K562 (cell line): Measurements from ENCODE around the gene ACSL5. TPM values are rescaled to one million over a fixed set of nuclear protein-coding genes. Genes with fewer than 3 reads are reported as not detected.
A peak's percentile ranks its signal among the peaks of the same experiment; 100 is the strongest.

Experiments
- ATF1 ChIP-seq, 2 experiments: fragments of 450-650 bp in 1 of 2; IDR thresholded peaks; 2 replicates each; pipeline ENCODE4 v1.6.1; 2016; ENCODE audit warnings: missing compliant biosample characterization in 1 of 2, missing genetic modification characterization in 1 of 2
- CBX1 ChIP-seq: sonication (generic); IDR thresholded peaks from 2 replicates; pipeline ENCODE4 v1.6.1; 2016; ENCODE audit warnings: antibody characterized with exemption, low read depth, mild to moderate bottlenecking
- CHD4 ChIP-seq: fragments of 200-600 bp; sonication (generic); IDR thresholded peaks from 3 replicates; pipeline ENCODE4 v1.6.1; 2012; ENCODE audit warnings: low read depth, mild to moderate bottlenecking, mixed read lengths, low read length, inconsistent platforms; ENCODE audit not compliant: insufficient read depth, insufficient replicate concordance, poor library complexity, severe bottlenecking
- ELF1 ChIP-seq: fragments of 200-800 bp; sonication (Bioruptor generic); IDR thresholded peaks from 2 replicates; pipeline ENCODE4 v1.6.1; 2016; ENCODE audit warnings: missing genetic modification characterization, missing compliant biosample characterization
- HNRNPK ChIP-seq: fragments of 200-400 bp; formaldehyde crosslinking; IDR thresholded peaks from one replicate; pipeline ENCODE4 v1.6.1; 2018; ENCODE audit warnings: mild to moderate bottlenecking, low read depth, low read length; ENCODE audit not compliant: poor library complexity, severe bottlenecking
- LEF1 ChIP-seq: fragments of 450-650 bp; IDR thresholded peaks from 2 replicates; pipeline ENCODE4 v1.6.1; 2016; ENCODE audit warnings: mild to moderate bottlenecking
- NFRKB ChIP-seq: fragments of 450-650 bp; IDR thresholded peaks from 2 replicates; pipeline ENCODE4 v1.6.1; 2016; ENCODE audit warnings: low read depth
- PML ChIP-seq: IDR thresholded peaks from 2 replicates; pipeline ENCODE4 v1.6.1; 2012; ENCODE audit warnings: low read length, inconsistent platforms
- SIN3B ChIP-seq: fragments of 450-650 bp; IDR thresholded peaks from 2 replicates; pipeline ENCODE4 v1.6.1; 2017; ENCODE audit warnings: low read depth, mild to moderate bottlenecking, moderate library complexity
- SIRT6 ChIP-seq: IDR thresholded peaks from one replicate; pipeline ENCODE4 v1.6.1; 2012; ENCODE audit warnings: low read depth, mild to moderate bottlenecking, control low read depth, inconsistent platforms, low read length, moderate library complexity
- SMARCB1 ChIP-seq: IDR thresholded peaks from 2 replicates; pipeline ENCODE4 v1.6.1; 2011; ENCODE audit warnings: improper control_type of control experiment, low read depth; ENCODE audit not compliant: insufficient read length
- TAF7 ChIP-seq: fragments of 450-650 bp; IDR thresholded peaks from 2 replicates; pipeline ENCODE4 v1.6.1; 2016; ENCODE audit warnings: missing genetic modification characterization, missing compliant biosample characterization
- TRIM24 ChIP-seq, 2 experiments: fragments of 450-650 bp; IDR thresholded peaks; 2 replicates each; pipeline ENCODE4 v1.6.1; 2016
- ZFX ChIP-seq: sonication (generic); formaldehyde crosslinking; IDR thresholded peaks from 2 replicates; pipeline ENCODE4 v1.8.0; 2022; ENCODE audit warnings: mild to moderate bottlenecking, missing genetic modification reagents, moderate library complexity
- ZNF644 ChIP-seq: fragments of 200-800 bp; sonication (Bioruptor generic); IDR thresholded peaks from 2 replicates; pipeline ENCODE4 v1.6.1; 2016; ENCODE audit warnings: low read depth, missing genetic modification characterization, missing compliant biosample characterization
- polyA plus RNA-seq, 8 experiments: library from polyadenylated mRNA; depleted of rRNA in 4 of 8; stranded (reverse) in 5 of 8; unstranded in 3 of 8; fragments of >200 nt; fragmentation: Nextera tagmentation in 2 of 8; fragmentation: Illumina TruSeq in 1 of 8; extraction: Ambion mirVana in 2 of 8; extraction: Trizol in 1 of 8; gene quantifications; 2 replicates each; pipeline versions ENCODE4 v1.2.1 to v1.2.3, GENCODE V29; 2011 to 2014; ENCODE audit warnings: inconsistent platforms in 1 of 8, missing spikeins in 1 of 8
- total RNA-seq, 7 experiments: library from RNA; depleted of rRNA in 6 of 7; stranded (reverse); fragments of >200 nt in 6 of 7; fragmentation: Illumina TruSeq in 2 of 7; extraction: Trizol in 2 of 7; gene quantifications; 2 replicates each; pipeline versions ENCODE4 v1.2.1 to v1.2.3, GENCODE V29; 2011 to 2021; ENCODE audit warnings: low replicate concordance in 1 of 7
- TF ChIP-seq, protein P1 (sequence below): fragments of 450-650 bp; IDR thresholded peaks from 2 replicates; pipeline ENCODE4 v1.6.1; 2016
- TF ChIP-seq, protein P2 (sequence below): fragments of 250-450 bp; sonication (Bioruptor Pico); IDR thresholded peaks from 2 replicates; pipeline ENCODE4 v1.5.0; 2020; ENCODE audit warnings: mild to moderate bottlenecking, borderline replicate concordance
- TF ChIP-seq, protein P3 (sequence below): fragments of 450-650 bp; IDR thresholded peaks from 2 replicates; pipeline ENCODE4 v1.6.1; 2017; ENCODE audit warnings: mild to moderate bottlenecking, moderate library complexity
- TF ChIP-seq, protein P4 (sequence below): fragments of 250-450 bp; sonication (Bioruptor Pico); IDR thresholded peaks from 2 replicates; pipeline ENCODE4 v1.5.0; 2020; ENCODE audit warnings: mild to moderate bottlenecking
- TF ChIP-seq, protein P5 (sequence below): IDR thresholded peaks from 2 replicates; pipeline ENCODE4 v1.6.1; 2016; ENCODE audit warnings: missing genetic modification characterization, missing compliant biosample characterization

ACSL5 gene
- total and polyA plus RNA-seq, 9 of the 15 experiments (the other 6 are each of a cell fraction or from before 2014, with no cell fraction given): 0.19 to 1.4 (median 0.55) TPM

DNA sequence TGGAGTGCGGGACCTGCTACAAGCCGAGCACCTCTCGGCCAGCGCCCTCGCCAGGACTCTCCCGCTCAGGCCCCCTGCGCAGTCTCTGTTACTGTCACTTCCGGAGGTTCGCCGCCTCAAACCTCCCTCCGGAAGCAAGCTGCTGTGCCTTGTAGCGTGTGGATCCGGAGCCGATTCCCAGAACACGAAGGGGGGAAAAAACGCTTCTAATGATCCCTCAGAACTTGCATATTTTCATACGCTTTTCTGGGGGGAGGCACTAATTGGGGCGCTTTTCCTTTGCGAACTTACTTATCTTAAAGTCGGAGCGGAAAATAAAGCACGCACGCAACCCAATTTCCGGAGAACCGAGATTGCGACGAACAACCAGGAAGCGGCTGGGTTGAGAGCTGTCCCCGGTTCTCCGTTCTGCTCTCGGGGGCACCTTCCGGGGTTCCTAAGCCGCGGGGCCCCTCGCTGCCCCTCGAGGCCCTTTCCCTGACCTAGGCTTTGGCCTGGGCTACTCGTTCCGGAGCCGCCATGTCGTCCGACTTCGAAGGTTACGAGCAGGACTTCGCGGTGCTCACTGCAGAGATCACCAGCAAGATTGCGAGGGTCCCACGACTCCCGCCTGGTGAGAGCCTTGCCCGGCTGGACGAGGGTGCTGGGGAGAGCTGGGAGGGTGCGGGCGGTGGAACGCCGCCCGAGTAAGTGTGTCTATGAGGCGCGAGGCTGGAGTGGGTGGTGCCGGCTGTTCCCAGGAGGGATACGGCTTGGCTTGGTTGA is 73.1 kb downstream of the ACSL5 start, which contains the start of the genes VTI1A and ZDHHC6 (continued):
- no peak for TF ChIP-seq HNRNPK
- no peak for TF ChIP-seq SMARCB1
- peak; percentile 98 for TF ChIP-seq ELF1 (tag)
- peak; percentile 60; the same call in 1 of the 2 replicates for TF ChIP-seq LEF1
- TF ChIP-seq, protein P1, sequence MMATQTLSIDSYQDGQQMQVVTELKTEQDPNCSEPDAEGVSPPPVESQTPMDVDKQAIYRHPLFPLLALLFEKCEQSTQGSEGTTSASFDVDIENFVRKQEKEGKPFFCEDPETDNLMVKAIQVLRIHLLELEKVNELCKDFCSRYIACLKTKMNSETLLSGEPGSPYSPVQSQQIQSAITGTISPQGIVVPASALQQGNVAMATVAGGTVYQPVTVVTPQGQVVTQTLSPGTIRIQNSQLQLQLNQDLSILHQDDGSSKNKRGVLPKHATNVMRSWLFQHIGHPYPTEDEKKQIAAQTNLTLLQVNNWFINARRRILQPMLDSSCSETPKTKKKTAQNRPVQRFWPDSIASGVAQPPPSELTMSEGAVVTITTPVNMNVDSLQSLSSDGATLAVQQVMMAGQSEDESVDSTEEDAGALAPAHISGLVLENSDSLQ: no peak; the same call in 1 of the 2 replicates
- peak; percentile 95 for TF ChIP-seq SIN3B
- TF ChIP-seq, protein P2, sequence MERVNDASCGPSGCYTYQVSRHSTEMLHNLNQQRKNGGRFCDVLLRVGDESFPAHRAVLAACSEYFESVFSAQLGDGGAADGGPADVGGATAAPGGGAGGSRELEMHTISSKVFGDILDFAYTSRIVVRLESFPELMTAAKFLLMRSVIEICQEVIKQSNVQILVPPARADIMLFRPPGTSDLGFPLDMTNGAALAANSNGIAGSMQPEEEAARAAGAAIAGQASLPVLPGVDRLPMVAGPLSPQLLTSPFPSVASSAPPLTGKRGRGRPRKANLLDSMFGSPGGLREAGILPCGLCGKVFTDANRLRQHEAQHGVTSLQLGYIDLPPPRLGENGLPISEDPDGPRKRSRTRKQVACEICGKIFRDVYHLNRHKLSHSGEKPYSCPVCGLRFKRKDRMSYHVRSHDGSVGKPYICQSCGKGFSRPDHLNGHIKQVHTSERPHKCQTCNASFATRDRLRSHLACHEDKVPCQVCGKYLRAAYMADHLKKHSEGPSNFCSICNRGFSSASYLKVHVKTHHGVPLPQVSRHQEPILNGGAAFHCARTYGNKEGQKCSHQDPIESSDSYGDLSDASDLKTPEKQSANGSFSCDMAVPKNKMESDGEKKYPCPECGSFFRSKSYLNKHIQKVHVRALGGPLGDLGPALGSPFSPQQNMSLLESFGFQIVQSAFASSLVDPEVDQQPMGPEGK (CRISPR knock-in tag): no peak
- TF ChIP-seq ZFX (CRISPR knock-in tag): peak; percentile 41
- TF ChIP-seq, protein P3, sequence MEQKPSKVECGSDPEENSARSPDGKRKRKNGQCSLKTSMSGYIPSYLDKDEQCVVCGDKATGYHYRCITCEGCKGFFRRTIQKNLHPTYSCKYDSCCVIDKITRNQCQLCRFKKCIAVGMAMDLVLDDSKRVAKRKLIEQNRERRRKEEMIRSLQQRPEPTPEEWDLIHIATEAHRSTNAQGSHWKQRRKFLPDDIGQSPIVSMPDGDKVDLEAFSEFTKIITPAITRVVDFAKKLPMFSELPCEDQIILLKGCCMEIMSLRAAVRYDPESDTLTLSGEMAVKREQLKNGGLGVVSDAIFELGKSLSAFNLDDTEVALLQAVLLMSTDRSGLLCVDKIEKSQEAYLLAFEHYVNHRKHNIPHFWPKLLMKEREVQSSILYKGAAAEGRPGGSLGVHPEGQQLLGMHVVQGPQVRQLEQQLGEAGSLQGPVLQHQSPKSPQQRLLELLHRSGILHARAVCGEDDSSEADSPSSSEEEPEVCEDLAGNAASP: no peak
- peak in 1 of 2 experiments; percentile 100; a peak in 2 of 4 replicates for TF ChIP-seq TRIM24 (IDR thresholded peaks at IDR 0.05)
- peak; percentile 43; the same call in 1 of the 2 replicates for TF ChIP-seq PML
- TF ChIP-seq ZNF644 (tag): no peak
- peak; percentile 24; the same call in 1 of the 2 replicates for TF ChIP-seq ATF1 (CRISPR knock-in tag; IDR thresholded peaks at IDR 0.05)
- TF ChIP-seq ATF1 (tag; IDR thresholded peaks at IDR 0.05): peak; percentile 96
- no peak for TF ChIP-seq CBX1
- TF ChIP-seq NFRKB: peak; percentile 69; the same call in 1 of the 2 replicates
- TF ChIP-seq, protein P4, sequence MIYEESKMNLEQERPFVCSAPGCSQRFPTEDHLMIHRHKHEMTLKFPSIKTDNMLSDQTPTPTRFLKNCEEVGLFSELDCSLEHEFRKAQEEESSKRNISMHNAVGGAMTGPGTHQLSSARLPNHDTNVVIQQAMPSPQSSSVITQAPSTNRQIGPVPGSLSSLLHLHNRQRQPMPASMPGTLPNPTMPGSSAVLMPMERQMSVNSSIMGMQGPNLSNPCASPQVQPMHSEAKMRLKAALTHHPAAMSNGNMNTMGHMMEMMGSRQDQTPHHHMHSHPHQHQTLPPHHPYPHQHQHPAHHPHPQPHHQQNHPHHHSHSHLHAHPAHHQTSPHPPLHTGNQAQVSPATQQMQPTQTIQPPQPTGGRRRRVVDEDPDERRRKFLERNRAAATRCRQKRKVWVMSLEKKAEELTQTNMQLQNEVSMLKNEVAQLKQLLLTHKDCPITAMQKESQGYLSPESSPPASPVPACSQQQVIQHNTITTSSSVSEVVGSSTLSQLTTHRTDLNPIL (CRISPR knock-in tag): no peak
- TF ChIP-seq SIRT6: no peak
- TF ChIP-seq, protein P5, sequence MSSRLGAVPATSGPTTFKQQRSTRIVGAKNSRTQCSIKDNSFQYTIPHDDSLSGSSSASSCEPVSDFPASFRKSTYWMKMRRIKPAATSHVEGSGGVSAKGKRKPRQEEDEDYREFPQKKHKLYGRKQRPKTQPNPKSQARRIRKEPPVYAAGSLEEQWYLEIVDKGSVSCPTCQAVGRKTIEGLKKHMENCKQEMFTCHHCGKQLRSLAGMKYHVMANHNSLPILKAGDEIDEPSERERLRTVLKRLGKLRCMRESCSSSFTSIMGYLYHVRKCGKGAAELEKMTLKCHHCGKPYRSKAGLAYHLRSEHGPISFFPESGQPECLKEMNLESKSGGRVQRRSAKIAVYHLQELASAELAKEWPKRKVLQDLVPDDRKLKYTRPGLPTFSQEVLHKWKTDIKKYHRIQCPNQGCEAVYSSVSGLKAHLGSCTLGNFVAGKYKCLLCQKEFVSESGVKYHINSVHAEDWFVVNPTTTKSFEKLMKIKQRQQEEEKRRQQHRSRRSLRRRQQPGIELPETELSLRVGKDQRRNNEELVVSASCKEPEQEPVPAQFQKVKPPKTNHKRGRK (tag): no peak
- 0 out of 2 replicates have a peak, but pooled peaks have one; percentile 31 for TF ChIP-seq TAF7
- no peak for TF ChIP-seq CHD4
